Measurements from ENCODE around the gene FILIP1L. TPM values are rescaled to one million over a fixed set of nuclear protein-coding genes. Genes with fewer than 3 reads are reported as not detected.

FILIP1L gene
- total and polyA plus RNA-seq, 2 of the 8 experiments (the other 6 are each of a cell fraction or from before 2014, with no cell fraction given): 0.06 to 0.09 TPM

DNA sequence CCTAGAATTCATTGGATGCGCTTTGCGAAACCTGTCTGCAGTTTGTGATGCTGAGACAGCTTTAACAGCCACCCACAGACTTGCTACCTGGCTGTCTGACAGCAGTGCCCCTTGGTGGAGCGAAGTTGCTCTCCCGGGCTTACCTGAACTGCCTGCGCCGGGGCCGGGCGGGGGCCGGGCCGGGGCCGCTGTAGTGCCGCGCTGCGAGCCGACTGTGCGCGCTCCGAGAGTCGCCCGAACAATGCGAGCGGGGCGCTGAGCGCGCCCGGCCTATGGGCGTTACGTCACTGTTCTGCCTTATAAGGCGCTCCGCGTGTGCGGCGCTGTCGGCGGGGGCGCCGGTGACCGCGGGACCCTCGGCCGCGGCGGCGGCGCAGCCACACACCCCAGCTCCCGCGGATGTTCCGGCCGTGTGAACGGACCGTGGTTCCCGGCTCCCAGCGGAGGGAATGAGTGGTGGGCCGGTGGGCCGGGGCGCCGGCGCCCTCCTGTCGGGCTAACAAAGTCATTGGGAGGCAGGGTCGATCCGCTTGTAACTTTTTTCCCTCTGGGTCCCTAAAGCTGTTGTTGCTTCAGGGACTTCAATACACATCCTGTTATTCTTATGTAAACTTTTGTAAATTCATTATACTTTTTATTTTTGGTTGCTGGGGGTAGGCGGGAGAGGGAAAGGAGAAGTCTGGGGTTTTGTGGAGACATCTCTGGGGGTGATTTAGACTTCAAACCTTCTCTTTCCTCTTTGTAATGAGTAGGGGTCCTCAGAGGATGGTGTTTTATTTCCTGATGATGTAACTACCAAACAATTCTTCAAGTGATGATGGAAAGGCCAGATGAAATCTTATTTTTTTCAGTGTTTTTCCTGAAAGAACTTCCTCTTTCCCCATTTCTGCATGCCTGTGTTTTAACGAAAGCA, 238.1 kb downstream of the FILIP1L start (continued):
- TF ChIP-seq KDM4A (IDR thresholded peaks at IDR 0.05; ENCODE audit: low read depth, low read length, severe bottlenecking) (peak; percentile 40), CHD2 (IDR thresholded peaks at IDR 0.05; ENCODE audit: low read length) (no peak), GTF2F1 (IDR thresholded peaks at IDR 0.05; ENCODE audit: borderline replicate concordance, low read depth, low read length) (no peak), TAF7 (optimal IDR thresholded peaks at IDR 0.05; ENCODE audit: borderline replicate concordance, low read depth, low read length) (peak; percentile 77), HDAC2 (IDR thresholded peaks at IDR 0.05; ENCODE audit: borderline replicate concordance in 1 of 2, low read depth in 2 of 2, low read length in 2 of 2) (0 out of 4 replicates have a peak, but pooled peaks have one; percentile 25 to 39), SP4 (IDR thresholded peaks at IDR 0.05; ENCODE audit: low read length) (0 out of 2 replicates have a peak, but pooled peaks have one; percentile 45), CREB1 (IDR thresholded peaks at IDR 0.05) (peak; percentile 83), BCL11A (IDR thresholded peaks at IDR 0.05; ENCODE audit: low read depth in 2 of 2, low read length in 2 of 2) (no peak), JUND (IDR thresholded peaks at IDR 0.05; ENCODE audit: low read length) (peak; percentile 38; the same call in 1 of the 2 replicates), HDAC6 (IDR thresholded peaks at IDR 0.05; ENCODE audit: low read depth, low read length) (no peak), ASH2L (IDR thresholded peaks at IDR 0.05; ENCODE audit: low read length) (peak; percentile 59), EP300 (IDR thresholded peaks at IDR 0.05; ENCODE audit: borderline replicate concordance in 1 of 2, low read depth in 2 of 2, low read length in 2 of 2) (0 out of 3 replicates have a peak, but pooled peaks of 1 of the 2 experiments have one; percentile 39), TCF12 (IDR thresholded peaks at IDR 0.05; ENCODE audit: low read depth, low read length) (no peak), EZH2 (IDR thresholded peaks at IDR 0.05; ENCODE audit: low read depth, low read length, severe bottlenecking) (no peak), CTBP2 (IDR thresholded peaks at IDR 0.05; ENCODE audit: borderline replicate concordance, insufficient read depth, insufficient read length, low read length) (peak; percentile 39)
- TF ChIP-seq, protein P1, sequence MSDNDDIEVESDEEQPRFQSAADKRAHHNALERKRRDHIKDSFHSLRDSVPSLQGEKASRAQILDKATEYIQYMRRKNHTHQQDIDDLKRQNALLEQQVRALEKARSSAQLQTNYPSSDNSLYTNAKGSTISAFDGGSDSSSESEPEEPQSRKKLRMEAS (IDR thresholded peaks at IDR 0.05): peak; percentile 69
- TF ChIP-seq, protein P2, sequence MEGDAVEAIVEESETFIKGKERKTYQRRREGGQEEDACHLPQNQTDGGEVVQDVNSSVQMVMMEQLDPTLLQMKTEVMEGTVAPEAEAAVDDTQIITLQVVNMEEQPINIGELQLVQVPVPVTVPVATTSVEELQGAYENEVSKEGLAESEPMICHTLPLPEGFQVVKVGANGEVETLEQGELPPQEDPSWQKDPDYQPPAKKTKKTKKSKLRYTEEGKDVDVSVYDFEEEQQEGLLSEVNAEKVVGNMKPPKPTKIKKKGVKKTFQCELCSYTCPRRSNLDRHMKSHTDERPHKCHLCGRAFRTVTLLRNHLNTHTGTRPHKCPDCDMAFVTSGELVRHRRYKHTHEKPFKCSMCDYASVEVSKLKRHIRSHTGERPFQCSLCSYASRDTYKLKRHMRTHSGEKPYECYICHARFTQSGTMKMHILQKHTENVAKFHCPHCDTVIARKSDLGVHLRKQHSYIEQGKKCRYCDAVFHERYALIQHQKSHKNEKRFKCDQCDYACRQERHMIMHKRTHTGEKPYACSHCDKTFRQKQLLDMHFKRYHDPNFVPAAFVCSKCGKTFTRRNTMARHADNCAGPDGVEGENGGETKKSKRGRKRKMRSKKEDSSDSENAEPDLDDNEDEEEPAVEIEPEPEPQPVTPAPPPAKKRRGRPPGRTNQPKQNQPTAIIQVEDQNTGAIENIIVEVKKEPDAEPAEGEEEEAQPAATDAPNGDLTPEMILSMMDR (IDR thresholded peaks at IDR 0.05; ENCODE audit: control extremely low read depth in 1 of 3, insufficient read depth in 1 of 3, low read depth in 1 of 3, low read length in 3 of 3): peak in 2 of 3 experiments; percentile 21 to 31; a peak in 3 of 4 replicates
- TF ChIP-seq, protein P3, sequence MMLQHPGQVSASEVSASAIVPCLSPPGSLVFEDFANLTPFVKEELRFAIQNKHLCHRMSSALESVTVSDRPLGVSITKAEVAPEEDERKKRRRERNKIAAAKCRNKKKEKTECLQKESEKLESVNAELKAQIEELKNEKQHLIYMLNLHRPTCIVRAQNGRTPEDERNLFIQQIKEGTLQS (IDR thresholded peaks at IDR 0.05; ENCODE audit: insufficient read depth, low read depth, low read length): no peak

Measured in H1 (cell line).